ENCODE measurements around the gene TNIK. TPM values are rescaled to one million over a fixed set of nuclear protein-coding genes. Genes with fewer than 3 reads are reported as not detected.

Gene TNIK
- total RNA-seq, 1 experiment from 2014 or later: 0.47 TPM

DNA sequence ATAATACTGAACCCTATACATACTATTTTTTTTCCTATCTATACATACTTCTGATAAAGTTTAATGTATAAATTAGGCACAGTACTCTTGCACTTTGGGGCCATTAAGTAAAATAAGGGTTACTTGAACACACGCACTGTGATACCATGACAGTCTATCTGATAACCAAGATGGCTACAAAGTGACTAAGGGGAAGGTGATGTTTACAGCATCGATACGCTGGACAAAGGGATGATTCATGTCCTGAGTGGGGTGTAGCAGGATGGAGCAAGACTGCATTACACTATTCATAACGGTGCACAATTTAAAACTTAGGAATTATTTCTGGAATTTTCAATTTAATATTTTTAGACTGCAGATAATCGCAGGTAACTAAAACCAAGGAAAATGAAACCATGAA, 403.7 kb downstream of the TNIK start:
- H3K36me3 ChIP-seq: no peaks in the 10 kb centered on the region
- DNase-seq (ENCODE audit: low read depth in 1 of 2, low spot score in 2 of 2): no peak
- peaks cover under 1% of the 10 kb centered on the region; the same call in 1 of the 2 replicates for H3K27me3 ChIP-seq (replicated peaks)
- peak overlapping the region; percentile 45; the same call in 1 of the 2 replicates for H3K27ac ChIP-seq
- peaks cover 23% of the 10 kb centered on the region for H3K4me1 ChIP-seq (replicated peaks)
- H3K9me3 ChIP-seq (replicated peaks): no peaks in the 10 kb centered on the region
- H3K4me3 ChIP-seq: no peak overlapping the region

DNA sequence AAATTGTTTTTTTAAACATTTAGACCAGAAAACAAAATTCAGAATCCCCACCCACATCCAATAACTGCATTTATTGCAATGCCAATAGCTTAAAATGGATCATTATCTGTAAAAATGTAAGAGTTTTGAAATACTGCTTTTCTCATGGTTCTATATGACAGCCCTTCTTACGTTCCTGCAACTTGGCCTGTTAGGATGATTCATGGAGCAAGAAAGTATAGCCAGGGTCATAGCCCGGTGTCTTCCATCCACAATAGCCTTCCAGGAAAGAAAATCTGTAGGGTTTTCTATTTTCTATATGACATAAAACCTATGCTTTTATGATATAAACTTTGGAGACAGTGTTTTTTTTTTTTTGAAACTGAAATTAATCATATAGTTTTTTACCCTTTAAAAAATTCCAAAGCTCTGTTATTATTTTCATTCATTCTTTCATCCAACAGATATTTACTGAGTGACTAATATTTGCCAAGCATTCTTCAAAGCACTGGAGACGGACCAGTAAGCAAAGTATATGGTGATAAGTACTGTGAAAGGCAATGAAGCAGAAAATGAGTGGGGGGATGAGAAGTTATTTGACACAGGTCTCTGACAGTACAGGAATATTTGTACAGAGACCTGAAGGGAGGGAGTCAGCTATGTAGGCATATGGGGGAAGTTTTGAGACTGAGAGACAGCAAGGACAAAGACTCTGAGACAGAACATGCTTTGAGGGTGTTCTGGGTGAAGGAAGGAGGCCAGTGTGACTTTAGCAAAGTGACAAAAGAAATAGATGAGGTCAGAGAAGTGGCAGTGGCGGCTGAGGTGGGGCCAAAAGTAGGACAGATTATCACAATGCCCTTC, 404.6 kb downstream of the TNIK start:
- Histone ChIP-seq H3K9me3 (replicated peaks) (no peaks in the 10 kb centered on the region), H3K27me3 (replicated peaks) (no peaks in the 10 kb centered on the region), H3K4me1 (replicated peaks) (peaks cover 23% of the 10 kb centered on the region), H3K27ac (peak overlapping the region; percentile 45), H3K4me3 (no peak overlapping the region), H3K36me3 (no peaks in the 10 kb centered on the region)
- peak in 1 of 2 experiments; percentile 43 for DNase-seq (ENCODE audit: low read depth in 1 of 2, low spot score in 2 of 2)

DNA sequence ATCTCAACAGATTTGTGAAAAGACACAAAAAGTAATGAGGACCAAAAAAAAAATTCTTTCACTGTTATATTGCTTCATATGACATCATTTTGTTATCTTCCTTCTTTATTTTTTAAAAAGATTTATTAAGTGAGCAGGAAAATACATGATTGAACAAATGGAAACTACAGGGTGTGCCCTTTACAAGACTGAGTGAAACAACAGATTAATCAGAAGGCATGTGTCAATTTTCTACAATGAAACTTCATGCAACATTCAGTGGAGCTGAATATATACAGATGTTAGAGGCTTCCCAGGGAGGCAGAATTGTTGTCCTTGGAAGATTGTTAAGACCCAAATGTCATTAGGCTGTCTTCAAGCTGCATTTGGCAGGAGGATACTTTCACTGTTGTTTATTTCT, 405.3 kb downstream of the TNIK start:
- no peak for DNase-seq (ENCODE audit: low read depth in 1 of 2, low spot score in 2 of 2)
- H3K4me3 ChIP-seq: no peak overlapping the region
- H3K27ac ChIP-seq: peak overlapping the region; percentile 36; the same call in 1 of the 2 replicates
- no peaks in the 10 kb centered on the region for H3K9me3 ChIP-seq (replicated peaks)
- no peaks in the 10 kb centered on the region for H3K36me3 ChIP-seq
- no peaks in the 10 kb centered on the region for H3K27me3 ChIP-seq (replicated peaks)
- H3K4me1 ChIP-seq (replicated peaks): peaks cover 23% of the 10 kb centered on the region

DNA sequence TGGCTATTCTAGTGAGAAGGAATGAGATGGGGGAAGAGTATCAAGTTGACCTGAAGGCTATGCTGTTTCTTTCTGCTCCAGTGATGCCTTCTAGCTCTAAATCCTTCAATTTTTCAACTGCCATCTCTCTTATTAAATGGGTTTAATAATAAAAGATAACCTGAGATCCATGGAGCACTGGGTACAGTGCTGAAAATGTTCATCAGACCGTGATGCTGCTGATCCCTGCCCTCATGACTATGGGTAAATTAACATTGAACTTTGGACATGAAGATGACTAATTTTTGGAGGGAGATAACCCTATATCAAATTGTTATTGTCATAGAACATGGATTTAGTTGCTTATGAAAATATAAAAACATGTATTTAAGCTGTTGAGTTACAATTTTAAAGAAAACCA, 406.0 kb downstream of the TNIK start:
- no peak overlapping the region for H3K27ac ChIP-seq
- H3K4me1 ChIP-seq (replicated peaks): peaks cover 23% of the 10 kb centered on the region
- no peaks in the 10 kb centered on the region for H3K27me3 ChIP-seq (replicated peaks)
- DNase-seq (ENCODE audit: low read depth in 1 of 2, low spot score in 2 of 2): no peak
- H3K9me3 ChIP-seq (replicated peaks): no peaks in the 10 kb centered on the region
- no peak overlapping the region for H3K4me3 ChIP-seq
- H3K36me3 ChIP-seq: no peaks in the 10 kb centered on the region

DNA sequence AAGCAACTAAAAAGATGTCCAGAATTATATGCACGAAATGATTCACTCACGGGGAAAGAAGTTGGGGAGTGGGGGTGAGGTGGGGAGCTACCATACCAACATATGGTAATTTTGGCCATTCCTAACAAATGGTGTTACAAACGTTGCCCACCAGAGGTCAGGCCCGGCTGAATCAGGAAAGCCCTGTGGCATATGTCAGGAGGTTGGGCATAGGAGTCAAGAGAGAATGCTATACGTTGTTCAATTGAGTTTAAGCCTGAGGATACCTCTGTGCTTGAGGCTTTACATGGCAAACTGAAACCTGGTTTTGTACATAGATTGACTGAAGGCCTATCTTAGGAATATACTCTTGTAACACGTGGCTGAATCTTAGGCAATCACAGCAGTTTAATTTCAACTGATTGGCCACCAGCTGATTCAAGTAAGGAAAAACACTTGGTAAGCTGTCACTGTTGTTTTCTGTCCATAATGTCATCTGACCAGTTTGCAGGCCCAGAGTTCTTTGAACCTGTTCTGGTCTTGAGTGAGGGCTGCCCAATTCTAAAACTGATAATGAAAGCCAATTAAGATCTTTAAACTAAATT, 410.3 kb downstream of the TNIK start:
- H3K36me3 ChIP-seq: no peaks in the 10 kb centered on the region
- H3K27me3 ChIP-seq (replicated peaks): no peaks in the 10 kb centered on the region
- H3K4me3 ChIP-seq: no peak overlapping the region
- H3K27ac ChIP-seq: no peak overlapping the region
- DNase-seq (ENCODE audit: low read depth in 1 of 2, low spot score in 2 of 2): peak; percentile 17 to 46
- no peaks in the 10 kb centered on the region for H3K9me3 ChIP-seq (replicated peaks)
- H3K4me1 ChIP-seq (replicated peaks): peaks cover 2% of the 10 kb centered on the region

DNA sequence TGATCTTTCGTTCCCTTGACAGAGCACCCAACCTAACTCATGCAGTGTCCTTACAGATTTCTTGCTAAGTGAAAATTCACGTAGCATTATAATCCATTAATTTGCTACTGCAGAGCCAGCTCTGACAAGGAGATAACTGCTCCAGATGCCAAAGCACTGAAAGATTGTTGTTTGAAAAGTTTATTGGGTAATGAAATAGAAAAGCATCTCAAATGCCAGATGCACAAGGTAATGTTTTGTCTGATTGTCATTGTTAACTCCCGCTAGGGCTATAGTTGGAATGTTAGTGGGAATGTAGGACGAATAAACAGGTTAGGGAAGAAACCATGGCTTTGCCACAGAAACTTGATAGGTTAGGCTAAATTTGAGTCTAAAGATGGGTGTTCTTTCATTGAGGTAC, 413.4 kb downstream of the TNIK start:
- no peak for DNase-seq (ENCODE audit: low read depth in 1 of 2, low spot score in 2 of 2)
- Histone ChIP-seq H3K27me3 (replicated peaks) (no peaks in the 10 kb centered on the region), H3K9me3 (replicated peaks) (no peaks in the 10 kb centered on the region)

DNA sequence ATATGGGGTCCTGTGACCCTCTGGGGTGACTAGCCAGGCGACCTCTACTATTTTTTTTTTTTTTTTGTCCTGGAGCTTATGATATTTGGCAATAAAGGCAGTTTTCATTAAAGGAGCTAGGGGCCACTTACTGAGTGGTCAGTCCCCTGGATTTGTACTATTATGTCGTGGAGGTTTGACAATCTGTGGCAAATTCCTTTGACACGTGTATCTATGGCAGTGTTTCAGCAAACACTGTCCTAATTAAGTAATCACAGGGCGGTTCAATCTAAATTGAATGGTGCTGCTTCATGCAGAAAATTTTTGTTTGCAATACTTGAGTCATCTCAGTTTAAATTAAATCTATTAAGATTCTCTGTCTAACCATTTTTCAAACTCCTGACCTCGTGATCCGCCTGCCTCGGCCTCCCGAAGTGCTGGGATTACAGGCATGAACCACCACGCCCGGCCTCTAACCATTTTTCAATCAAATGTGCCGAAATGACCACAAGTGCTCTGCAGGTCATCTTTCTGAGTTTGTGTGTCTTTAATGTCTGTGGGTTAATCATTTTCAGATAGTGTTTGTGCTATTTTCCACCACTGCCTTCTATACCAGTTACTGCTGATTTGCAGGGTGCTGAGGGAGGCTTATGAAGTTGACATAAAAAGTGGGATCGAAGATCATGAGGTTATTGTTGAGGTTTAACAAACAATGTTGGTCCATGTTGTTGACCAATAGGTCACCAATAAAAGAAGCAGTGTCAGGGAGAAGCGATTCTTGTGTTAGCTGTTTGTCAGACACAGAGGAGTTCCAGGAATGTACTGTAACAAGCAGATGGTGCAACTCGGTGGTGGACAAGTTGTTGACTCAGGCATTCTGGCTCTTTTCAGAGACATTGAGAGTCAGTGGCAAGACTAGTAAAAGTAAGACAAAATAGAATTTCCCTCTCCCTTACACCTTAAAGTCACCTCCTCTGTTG, 415.1 kb downstream of the TNIK start:
- no peak for DNase-seq (ENCODE audit: low read depth in 1 of 2, low spot score in 2 of 2)
- Histone ChIP-seq H3K36me3 (no peaks in the 10 kb centered on the region), H3K27me3 (replicated peaks) (no peaks in the 10 kb centered on the region), H3K4me1 (replicated peaks) (no peaks in the 10 kb centered on the region), H3K4me3 (no peak overlapping the region), H3K9me3 (replicated peaks) (no peaks in the 10 kb centered on the region), H3K27ac (no peak overlapping the region)

More for the DNA sequence above, 413.4 kb downstream of the TNIK start:
- Histone ChIP-seq H3K4me3 (no peak overlapping the region), H3K4me1 (replicated peaks) (no peaks in the 10 kb centered on the region), H3K36me3 (no peaks in the 10 kb centered on the region), H3K27ac (no peak overlapping the region)

DNA sequence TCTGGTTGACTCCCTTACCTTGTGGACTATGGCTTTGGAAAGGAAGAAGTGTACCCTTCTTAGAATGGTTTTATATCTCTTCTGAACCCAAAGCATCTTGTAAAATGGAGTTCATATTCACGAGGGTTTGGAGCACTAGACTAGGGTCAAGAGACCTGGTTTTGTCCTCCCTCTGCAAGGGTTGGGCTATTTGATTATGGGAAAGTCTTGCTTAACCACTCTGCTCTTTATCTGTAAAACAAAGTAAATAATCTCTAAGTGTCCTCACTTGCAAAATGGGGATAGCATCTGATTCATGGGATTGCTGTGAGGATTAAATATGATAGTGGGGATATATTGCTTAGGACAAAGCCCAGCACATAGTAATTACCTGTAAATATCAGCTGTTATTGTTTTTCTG, 415.8 kb downstream of the TNIK start:
- Histone ChIP-seq H3K36me3 (no peaks in the 10 kb centered on the region), H3K9me3 (replicated peaks) (no peaks in the 10 kb centered on the region), H3K27ac (no peak overlapping the region), H3K27me3 (replicated peaks) (no peaks in the 10 kb centered on the region), H3K4me3 (no peak overlapping the region), H3K4me1 (replicated peaks) (no peaks in the 10 kb centered on the region)
- no peak for DNase-seq (ENCODE audit: low read depth in 1 of 2, low spot score in 2 of 2)

DNA sequence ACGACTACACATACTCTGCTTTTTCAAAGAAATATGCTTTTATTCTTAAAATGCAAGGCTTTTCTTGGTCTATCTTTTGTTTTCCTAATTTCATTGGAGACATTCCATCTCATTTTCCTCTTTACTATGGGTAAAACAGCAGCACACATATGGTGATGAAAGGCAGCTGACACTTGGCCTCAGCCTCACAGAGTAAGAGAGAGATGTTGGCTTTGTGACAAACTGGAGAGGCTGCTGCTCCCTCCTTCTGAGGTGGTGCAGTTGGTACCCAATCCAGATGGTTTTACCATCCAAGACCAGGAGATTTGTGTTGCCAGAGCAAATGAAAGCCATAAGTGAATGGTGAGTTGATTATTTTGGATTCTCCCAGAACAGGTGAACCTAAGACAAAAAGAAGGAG, 420.5 kb downstream of the TNIK start:
- DNase-seq (ENCODE audit: low read depth in 1 of 2, low spot score in 2 of 2): no peak
- Histone ChIP-seq H3K9me3 (replicated peaks) (no peaks in the 10 kb centered on the region), H3K27me3 (replicated peaks) (no peaks in the 10 kb centered on the region), H3K4me1 (replicated peaks) (no peaks in the 10 kb centered on the region), H3K27ac (no peak overlapping the region), H3K36me3 (no peaks in the 10 kb centered on the region), H3K4me3 (no peak overlapping the region)

DNA sequence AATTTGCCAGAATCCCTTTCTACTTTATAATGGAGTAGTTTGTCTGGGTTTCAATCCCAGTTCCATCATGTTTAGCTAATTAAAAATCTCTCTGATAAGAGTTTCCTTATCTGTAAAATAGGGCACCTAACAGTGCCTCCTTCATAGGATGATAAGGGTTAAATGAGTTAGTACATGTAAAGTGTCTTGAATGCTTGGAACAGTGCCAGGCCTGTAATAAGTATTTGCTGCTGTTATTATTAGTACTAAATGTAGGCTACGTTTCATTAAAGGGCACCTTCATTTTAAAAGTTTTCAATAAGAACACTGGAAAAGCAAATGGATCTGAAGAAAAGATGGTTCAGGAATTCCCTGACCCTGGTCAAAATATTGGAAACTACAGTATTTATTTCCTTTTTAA, 421.9 kb downstream of the TNIK start:
- Histone ChIP-seq H3K27ac (no peak overlapping the region), H3K4me3 (no peak overlapping the region), H3K27me3 (replicated peaks) (no peaks in the 10 kb centered on the region), H3K36me3 (no peaks in the 10 kb centered on the region), H3K4me1 (replicated peaks) (no peaks in the 10 kb centered on the region), H3K9me3 (replicated peaks) (no peaks in the 10 kb centered on the region)
- no peak for DNase-seq (ENCODE audit: low read depth in 1 of 2, low spot score in 2 of 2)

DNA sequence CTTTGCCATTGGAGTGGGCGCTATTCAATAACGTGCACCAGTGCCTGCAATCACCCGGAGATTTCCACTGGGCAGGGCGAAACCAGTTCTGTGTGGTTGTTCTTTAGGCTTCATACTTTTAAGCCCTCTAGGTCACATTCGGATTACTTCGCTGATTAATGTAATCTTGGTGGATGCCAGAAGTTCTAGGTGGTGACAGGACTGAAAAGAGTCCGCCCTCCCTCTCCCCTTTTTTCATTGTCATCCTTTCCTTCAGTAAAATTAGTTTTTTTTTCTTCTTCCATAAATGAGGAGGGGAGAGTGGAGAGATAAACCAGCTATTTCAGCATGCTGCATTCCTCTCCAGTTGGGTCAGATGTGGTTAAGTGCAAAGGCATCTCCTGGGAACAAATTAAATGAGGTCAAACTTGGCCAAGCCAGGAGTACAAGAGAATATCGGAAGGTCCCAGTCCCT, 431.4 kb downstream of the TNIK start:
- peak in 1 of 2 experiments; percentile 28 for DNase-seq (ENCODE audit: low read depth in 1 of 2, low spot score in 2 of 2)
- Histone ChIP-seq H3K4me3 (no peak overlapping the region), H3K9me3 (replicated peaks) (no peaks in the 10 kb centered on the region), H3K27ac (0 out of 2 replicates have a peak overlapping the region, but pooled peaks have one; percentile 1), H3K27me3 (replicated peaks) (no peaks in the 10 kb centered on the region), H3K4me1 (replicated peaks) (peaks cover 7% of the 10 kb centered on the region), H3K36me3 (no peaks in the 10 kb centered on the region)

DNA sequence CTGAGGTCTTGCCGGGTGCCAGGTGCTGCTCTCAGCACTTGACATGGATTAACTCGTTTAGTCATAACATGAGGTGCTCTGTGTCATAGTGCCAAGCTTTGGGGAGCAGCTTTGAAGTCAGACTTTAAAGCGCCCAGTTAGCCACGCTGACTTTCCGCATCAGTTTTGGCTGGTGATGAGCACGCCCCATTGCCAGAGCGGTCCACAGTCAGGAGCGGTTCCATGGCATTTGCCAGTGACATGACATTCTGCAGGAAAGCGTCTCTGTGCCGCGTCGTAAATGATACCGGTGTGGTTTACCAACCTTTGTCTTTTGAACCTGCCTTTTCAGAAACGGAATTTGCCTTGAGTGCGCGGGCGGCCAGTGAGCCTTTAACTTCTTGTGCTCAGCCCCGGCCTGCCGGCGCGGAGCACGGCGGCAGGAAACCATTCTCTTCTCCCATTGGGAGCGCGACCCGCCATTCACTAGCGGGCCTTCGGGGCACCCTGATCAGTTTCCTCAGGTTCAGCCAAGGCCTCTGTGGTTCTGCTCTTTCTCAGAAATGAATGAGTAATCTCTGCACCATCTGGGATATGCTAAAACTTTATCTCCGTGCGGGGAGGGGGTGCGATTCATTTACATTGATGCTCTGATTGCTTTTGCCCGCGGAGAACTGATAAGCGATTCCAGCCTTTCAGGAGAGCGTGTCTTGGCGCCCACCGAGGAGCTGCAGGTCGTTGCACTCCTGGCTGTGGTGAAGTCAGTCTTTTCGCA, 432.0 kb downstream of the TNIK start:
- H3K27ac ChIP-seq: no peak overlapping the region
- H3K9me3 ChIP-seq (replicated peaks): no peaks in the 10 kb centered on the region
- no peak for DNase-seq (ENCODE audit: low read depth in 1 of 2, low spot score in 2 of 2)
- peaks cover 7% of the 10 kb centered on the region for H3K4me1 ChIP-seq (replicated peaks)
- no peak overlapping the region for H3K4me3 ChIP-seq
- no peaks in the 10 kb centered on the region for H3K27me3 ChIP-seq (replicated peaks)
- no peaks in the 10 kb centered on the region for H3K36me3 ChIP-seq

Data from SJSA1 (cell line).